Stimulated activated CD4-positive, alpha-beta T cell treated with anti-CD3 and anti-CD28 coated beads, Interleukin-12 subunit alpha, Interleukin-12 subunit beta, amount 100 ng/mL, for 48 hours (primary cell): ENCODE data around the gene ZSCAN10.

Source experiments
- DNase-seq, 3 donors: peaks; one replicate each; pipeline ENCODE4 v3.0.0-alpha.2; 2020; ENCODE audit warnings: low read depth in 2 of 3, low spot score in 1 of 3

The ZSCAN10 gene

DNA sequence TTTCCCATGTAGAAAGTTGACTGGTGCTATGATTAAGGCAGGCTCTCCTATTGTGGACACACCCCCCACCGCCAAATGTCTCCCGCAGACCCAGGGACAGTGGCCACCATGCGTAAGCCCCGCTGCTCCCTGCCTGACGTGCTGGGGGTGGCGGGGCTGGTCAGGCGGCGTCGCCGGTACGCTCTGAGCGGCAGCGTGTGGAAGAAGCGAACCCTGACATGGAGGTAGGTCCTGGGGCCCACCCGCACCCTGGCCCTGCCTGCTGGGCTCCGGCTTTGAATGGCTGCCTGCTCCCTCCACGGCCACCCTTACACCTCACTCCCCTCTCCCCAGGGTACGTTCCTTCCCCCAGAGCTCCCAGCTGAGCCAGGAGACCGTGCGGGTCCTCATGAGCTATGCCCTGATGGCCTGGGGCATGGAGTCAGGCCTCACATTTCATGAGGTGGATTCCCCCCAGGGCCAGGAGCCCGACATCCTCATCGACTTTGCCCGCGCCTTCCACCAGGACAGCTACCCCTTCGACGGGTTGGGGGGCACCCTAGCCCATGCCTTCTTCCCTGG lies 49.1 kb downstream of the ZSCAN10 start:
- no peak for DNase-seq

DNA sequence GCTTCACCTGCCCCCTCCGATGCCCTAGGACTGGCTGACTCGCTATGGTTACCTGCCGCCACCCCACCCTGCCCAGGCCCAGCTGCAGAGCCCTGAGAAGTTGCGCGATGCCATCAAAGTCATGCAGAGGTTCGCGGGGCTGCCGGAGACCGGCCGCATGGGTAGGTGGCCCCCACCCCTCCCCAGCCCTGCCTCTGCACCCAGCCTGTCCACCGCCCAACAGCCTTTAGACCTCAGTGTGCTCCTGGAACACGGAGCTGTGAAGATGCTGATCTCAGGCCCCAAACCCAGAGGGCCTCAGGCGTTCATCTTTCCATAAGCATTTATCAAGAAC lies 51.7 kb downstream of the ZSCAN10 start:
- no peak for DNase-seq

DNA sequence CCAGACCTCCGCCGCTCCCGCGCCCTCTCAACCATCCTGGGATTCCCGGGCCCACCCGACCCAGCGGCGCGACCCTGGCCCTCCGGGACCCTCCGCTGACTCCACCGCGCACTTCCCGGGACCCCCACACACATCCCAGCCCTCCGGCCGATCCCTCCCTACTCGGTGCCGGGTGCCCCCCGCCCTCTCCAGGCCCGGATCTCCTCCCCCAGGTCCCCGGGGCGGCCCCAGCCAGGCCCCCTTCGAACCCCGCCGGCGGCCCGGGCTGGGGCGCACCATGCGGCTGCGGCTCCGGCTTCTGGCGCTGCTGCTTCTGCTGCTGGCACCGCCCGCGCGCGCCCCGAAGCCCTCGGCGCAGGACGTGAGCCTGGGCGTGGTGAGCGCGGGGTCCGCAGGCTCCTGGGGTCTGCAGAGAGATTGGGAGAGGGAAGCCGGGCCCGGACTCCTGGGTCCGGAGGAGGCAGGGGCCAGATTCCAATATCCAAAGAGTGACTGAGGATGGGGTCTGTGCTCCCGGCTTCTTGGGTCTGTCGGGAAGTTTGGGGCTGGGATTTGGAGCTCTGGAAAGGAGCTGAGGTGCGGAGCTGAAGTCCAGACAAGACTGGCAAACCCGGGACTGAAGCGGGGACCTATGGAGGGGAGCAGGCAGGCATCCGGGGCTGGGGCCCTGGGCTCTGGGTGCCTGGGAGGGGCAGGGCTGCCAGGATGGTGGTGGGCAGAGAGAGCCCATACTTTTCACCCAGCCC lies 52.3 kb downstream of the ZSCAN10 start:
- DNase-seq, result no peak

DNA sequence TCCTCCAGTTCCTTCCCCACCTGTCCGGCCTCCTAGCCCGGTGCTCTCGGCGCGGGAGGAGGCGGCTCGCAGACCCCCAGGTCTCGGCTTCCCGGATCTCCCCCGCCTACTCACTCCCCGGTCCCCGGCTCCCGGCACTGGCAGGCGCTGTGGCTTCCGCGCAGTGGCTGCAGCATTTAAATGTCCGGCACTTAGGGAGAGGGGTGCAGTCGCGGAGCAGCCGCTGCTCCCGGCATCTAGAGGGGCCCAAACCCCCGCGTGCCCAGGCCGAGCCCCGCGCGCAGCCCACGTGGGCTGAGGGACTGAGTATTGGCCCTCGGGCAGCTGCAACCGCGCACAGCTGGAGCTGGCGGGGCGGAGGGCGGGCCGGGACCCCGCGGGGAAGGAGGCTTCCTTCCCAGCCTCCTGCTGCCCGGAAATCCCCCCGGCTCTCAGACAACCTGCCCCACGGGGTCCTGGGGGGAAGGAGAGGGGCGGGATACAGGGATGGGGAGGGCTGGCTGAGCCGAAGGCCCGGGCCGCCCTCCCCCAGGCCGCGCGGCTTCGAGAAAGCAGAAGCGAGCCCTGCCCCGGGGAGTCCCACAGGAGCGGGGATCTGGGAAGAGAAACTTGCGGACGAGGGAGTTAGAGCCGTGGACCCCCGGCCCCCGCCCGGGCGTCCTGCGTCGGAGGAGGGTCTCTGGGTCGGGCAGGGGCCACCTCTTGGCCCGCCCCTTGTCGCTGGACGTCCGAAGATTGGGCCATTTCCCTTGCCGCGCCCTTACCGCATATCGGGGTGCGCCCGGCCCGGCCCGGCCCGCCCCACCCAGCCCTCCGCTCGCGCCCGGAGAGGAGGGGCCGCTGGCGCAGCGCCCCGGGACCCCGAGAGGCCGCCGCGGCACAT lies 53.1 kb downstream of the ZSCAN10 start, which contains the start of gene MMP25:
TSS of gene MMP25 (plus strand) at position 804 of the 883 bp plus-strand sequence. CDS start 357 bp downstream, outside the sequence.
- no peak for DNase-seq

DNA sequence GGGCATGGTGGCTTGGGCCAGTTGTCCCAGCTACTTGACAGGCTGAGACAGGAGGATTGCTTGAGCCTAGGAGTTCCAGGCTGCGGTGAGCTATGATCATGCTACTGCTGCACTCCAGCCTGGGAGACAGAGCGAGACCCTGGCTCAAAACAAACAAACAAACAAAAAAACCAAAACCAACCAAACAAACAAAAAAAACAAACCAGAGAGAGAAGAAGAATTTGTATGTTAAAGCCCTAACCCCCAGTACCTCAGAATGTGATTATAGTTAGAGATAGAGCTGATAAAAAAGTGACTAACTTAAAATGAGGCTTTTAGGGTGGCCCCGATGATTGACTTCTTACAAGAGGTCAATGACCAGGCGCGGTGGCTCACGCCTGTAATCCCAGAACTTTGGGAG lies 54.4 kb downstream of the ZSCAN10 start:
- DNase-seq, result no peak

DNA sequence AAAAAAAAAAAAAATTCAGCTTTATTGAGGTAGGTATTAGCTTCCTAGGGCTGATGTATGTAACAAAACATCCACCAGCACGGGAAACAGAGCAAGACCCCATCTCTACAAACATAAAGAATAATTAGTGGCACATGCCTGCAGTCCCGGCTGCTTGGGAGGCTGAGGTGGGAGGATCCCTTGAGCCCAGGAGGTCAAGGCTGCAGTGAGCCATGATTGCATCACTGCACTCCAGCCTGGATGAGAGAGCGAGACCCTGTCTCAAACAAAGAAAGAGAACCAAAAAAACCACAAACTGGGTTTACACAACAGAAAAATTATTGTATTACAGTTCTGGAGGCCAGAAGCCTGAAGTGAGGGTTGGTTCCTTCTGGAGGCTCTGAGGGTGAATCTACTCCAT lies 56.7 kb downstream of the ZSCAN10 start:
- no peak for DNase-seq

DNA sequence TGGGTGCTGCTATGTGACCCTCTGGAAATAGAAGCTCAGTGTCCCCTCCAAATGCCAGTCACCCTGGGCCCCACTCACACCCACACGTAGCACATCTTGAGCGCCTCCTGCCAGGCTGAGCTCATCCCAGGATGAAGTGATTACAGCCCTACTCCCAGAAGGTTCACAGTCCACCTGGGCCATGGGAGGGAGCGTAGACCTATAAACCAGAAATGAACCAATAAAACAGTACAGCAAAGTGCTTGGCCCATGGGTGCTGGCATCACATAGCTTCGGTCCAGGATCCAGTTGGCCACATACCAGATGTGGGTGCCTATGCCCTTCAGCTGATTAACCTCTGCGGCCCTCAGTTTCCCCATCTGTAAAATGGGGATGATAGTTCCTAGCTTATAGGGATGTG lies 60.2 kb downstream of the ZSCAN10 start:
- no peak for DNase-seq
